Fibroblast of the conjunctiva (primary cell): ENCODE results near the gene TAF4B.
A peak's percentile ranks its signal among the peaks of the same experiment; 100 is the strongest.
"Not testable (repeated sequence)": the region's sequence is repeated elsewhere in the genome, so short reads cannot be mapped to it uniquely, and the experiment has no call there.

Experiments used
- DNase-seq: peaks from one replicate; pipeline ENCODE4 v3.0.0-alpha.2; 2010; ENCODE audit warnings: low read depth

The TAF4B gene, protein sequence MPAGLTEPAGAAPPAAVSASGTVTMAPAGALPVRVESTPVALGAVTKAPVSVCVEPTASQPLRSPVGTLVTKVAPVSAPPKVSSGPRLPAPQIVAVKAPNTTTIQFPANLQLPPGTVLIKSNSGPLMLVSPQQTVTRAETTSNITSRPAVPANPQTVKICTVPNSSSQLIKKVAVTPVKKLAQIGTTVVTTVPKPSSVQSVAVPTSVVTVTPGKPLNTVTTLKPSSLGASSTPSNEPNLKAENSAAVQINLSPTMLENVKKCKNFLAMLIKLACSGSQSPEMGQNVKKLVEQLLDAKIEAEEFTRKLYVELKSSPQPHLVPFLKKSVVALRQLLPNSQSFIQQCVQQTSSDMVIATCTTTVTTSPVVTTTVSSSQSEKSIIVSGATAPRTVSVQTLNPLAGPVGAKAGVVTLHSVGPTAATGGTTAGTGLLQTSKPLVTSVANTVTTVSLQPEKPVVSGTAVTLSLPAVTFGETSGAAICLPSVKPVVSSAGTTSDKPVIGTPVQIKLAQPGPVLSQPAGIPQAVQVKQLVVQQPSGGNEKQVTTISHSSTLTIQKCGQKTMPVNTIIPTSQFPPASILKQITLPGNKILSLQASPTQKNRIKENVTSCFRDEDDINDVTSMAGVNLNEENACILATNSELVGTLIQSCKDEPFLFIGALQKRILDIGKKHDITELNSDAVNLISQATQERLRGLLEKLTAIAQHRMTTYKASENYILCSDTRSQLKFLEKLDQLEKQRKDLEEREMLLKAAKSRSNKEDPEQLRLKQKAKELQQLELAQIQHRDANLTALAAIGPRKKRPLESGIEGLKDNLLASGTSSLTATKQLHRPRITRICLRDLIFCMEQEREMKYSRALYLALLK

DNA sequence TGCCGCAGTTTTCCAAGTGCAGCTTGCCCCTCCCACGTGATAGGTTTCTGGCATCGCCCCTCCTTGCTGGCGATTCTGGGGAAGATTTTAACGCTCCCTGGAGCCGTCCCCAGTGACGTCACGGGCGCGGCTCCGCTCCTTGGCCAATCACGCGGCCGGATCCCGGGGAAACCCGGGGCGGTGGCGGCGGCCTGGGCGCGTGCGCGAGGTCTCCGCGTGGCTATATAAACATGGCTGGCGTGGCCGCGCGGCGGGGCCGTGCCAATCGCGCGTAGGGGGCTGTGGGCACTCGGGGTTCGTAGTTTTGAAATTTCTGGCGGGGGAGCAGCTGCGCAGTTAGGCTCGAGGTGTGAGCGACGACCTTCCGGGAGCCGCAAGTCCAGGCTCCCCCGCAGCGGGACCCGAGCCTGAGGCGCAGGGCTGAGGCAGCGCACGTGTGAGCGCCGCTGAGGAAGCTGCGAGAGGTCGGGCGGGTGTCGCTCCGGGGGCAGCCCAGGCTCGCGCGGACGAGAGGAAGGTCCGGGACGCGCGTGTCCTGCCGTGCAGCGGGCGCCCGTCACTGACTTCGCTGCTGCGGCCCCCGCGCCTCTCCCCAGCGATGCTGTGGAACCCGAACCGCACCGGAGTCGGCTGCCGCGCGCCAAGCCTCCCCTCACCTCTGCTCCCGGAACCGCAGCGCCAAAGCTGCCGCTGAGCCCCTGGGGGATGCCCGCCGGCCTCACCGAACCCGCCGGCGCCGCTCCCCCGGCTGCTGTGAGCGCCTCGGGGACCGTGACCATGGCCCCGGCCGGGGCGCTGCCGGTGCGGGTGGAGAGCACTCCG, at the start of gene TAF4B:
TSS of gene TAF4B (plus strand) at position 217 of the 822 bp plus-strand sequence. CDS start at position 706, 489 bp downstream.
- peak; percentile 85 for DNase-seq

DNA sequence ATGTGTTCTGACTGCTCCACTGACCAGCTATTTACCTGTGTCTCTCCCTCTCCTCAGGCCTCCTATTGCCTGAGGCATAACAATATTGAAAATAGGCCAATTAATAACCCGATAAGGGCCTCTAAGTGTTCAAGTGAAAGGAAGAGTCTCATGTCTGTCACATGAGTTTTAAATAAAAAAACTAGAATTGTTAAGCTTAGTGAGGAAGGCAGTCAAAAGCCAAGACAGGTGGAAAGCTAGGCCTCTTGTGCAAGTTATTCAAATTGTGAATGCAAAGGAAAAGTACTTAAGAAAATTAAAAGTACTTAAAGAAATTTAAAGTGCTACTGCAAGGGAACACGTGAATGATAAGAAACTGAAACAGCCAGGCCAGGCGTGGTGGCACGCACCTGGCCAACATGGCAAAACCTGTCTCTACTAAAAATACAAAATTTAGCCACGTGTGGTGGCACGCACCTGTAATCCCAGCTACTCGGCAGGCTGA, 44.9 kb upstream of the TAF4B start:
- DNase-seq = no peak

DNA sequence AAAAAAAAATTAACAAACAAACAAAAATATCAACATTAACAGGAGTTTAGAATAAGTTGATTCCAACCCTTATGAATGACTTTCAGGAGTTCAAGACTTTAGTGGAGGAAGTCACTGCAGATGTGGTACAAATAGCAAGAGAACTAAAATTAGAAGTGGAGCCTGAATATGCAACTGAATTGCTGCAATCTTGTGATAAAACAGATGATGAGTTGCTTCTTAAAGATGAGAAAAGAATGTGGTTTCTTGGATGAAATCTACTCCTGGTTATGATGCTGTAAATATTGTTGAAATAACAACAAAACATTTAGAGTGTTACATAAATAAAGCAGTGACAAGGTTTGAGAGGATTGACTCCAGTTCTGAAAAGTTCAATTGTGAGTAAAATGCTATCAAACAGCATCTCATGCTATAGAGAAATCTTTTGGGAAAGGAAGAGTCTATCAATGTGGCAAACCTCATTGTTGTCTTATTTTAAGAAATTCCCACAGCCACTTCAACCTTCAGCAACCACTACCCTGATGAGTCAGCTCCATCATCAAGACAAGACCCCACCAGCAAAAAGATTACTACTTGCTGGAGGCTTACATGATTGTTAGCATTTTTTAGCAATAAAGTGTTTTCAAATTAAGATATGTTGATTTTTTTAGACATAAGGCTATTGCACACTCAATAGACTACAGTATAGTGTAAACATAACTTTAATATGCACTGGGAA, 42.7 kb upstream of the TAF4B start:
- no peak for DNase-seq

DNA sequence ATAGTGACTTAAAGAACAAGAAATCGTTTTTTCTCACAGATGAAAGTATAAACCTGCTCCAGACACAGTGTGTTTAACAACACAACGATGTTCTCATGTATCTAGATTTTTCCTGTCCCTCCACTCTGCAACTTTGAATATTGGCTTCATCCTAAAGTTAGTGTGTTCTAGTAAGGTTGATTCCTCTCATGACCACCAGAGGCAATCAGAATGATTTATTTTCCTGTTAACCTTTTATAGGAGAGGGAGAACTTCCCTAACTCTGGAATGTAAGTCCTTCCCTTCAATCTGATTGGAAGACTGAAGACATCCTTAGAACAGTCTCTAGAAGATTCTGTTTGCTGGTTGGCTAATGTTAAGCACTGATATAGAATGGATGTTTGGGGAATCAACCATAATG, 41.0 kb upstream of the TAF4B start:
- DNase-seq = no peak

DNA sequence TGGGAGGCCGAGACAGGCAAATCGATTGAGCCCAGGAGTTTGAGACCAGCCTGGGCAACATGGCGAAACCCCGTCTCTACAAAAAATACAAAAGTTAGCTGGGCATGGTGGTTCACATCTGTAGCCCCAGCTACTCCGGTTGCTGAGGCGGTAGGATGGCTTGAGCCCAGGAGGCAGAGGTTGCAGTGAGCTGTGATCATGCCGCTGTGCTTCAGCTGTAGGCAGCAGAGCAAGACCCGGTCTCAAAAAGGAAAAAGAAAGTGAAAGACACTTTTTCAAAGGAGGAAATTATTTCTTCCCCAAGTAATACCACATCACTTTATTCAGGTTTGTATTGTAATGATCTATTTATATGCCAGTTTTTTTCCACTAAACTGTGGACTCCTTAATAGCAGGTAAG, 35.7 kb upstream of the TAF4B start:
- no peak for DNase-seq

DNA sequence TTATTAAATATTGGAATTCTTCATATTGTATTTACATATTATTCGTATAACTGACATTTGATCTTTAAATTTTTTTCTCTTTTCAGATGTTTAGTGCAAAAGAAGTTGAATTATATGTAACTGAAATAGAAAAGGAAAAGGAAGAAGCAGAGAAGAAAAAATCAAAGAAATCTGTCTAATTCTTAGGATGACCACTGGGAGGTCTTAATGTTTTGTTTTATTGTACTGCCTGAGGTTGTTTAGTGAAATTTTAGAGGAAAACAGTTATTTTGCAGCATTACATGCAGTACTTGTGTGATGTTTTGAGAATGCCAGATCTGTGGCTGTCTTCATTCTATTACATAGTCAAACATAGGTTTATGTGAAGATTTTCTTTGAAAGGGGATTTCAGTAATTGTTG, 34.0 kb upstream of the TAF4B start:
- DNase-seq = no peak

DNA sequence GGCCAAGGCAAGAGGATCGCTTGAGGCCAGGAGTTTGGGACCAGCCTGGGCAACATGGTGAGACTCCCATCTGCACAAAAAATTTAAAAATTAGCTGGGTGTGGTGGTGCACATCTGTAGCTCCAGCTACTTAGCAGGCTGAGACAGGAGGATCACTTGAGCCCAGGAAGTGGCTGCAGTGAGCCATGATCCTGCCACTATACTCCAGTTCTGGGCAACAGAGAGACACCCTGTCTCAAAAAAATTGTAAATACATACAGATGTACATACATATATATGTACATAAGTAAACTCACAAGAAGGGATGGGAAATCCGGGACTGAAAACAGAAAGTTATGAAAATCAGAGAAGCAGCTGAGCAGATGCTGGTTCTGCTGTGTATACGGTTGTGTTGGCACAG, 29.6 kb upstream of the TAF4B start:
- no peak for DNase-seq

DNA sequence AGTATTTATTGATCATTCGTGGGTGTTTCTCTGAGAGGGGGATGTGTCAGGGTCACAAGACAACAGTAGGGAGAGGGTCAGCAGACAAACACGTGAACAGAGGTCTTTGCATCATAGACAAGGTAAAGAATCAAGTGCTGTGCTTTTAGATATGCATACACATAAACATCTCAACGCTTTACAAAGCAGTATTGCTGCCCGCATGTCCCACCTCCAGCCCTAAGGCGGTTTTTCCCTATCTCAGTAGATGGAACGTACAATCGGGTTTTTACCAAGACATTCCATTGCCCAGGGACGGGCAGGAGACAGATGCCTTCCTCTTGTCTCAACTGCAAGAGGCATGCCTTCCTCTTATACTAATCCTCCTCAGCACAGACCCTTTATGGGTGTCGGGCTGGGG, 24.2 kb upstream of the TAF4B start:
- DNase-seq = not testable (repeated sequence)

DNA sequence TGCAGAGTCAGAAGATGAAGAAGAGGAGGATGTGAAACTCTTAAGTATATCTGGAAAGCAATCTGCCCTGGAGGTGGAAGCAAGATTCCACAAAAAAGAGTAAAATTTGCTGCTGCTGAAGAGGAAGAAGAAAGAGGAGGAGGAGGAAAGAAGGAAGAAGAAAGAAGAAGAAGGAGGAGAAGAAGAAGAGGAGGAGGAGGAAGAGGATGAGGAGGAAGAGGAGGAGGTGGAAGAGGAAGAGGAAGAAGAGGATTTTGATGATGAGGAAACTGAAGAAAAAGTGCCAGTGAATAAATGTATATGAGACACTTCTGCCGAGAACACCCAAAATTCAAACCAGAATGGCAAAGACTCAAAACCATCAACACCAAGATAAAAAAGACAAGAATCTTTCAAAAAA, 20.9 kb upstream of the TAF4B start:
- no peak for DNase-seq

DNA sequence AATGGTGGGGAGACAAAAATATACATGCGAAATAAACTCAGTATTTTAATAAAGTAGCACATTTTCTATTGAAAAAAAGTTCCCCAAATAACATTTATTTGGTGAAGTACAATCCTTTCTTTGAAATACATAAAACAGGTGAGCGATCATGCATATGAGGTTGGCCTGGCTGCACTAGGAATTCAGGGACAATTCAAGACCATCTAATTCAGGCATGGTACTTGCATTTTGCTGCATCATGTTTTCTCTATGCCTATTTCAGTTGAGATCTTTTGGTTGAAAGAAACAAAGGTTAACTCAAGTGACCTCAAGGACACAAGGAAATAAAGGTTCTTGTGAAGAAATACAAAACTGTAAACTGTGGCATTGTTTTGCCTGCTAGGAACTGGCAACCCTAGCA, 19.8 kb upstream of the TAF4B start:
- no peak for DNase-seq

DNA sequence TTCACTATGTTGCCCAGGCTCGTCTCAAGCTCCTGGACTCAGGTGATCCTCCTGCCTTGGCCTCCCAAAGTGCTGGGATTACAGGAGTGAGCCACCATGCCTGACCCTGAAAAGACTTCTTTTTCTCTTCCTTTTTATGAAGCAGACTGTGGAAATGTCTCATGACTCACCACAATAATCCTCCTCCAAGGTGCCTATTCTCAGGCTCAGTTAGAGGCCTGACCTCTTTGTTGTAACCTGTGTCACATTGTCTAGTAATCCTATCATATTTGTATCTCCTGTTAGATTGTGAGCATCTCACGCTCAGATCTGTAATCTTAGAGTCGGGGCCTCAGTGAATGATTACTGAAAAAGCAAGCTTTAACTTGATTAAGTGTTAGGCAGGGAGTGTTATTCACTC, 18.3 kb upstream of the TAF4B start:
- DNase-seq = no peak

DNA sequence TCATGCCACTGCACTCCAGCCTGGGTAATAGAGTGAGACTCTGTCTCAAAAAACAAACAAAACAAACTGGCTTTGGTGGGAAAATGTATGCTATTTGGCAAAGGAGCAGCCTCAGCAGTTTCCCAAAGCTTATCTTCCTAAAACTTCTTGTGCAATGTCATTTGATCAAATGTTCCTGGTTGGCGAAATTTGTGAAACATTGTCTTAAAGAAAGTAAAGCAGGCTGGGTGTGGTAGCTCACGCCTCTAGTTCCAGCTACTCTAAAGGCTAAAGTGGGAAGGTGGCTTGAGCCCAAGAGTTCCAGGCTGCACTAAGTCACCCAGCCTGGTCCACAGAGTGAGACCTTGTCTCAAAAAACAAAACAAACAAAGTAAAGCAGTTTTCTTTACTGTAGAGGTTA, 17.3 kb upstream of the TAF4B start:
- DNase-seq = no peak

DNA sequence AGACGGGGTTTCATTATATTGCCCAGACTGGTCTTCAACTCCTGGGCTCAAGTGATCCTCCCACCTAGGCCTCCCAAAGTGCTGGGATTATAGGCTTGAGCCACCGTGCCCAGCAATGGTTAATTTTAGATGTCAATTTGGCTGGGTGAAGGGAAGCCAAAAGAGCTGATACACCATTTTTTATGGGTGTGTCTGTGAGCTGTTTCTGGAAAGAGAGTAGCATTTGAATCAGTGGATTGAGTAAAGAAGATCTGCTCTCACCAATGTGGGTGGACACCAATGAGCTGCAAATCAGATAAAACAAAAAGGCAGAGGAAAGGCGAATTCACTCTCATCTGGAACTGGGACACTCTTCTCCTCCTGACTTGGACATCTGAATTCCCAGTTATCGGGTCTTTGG, 16.1 kb upstream of the TAF4B start:
- no peak for DNase-seq

DNA sequence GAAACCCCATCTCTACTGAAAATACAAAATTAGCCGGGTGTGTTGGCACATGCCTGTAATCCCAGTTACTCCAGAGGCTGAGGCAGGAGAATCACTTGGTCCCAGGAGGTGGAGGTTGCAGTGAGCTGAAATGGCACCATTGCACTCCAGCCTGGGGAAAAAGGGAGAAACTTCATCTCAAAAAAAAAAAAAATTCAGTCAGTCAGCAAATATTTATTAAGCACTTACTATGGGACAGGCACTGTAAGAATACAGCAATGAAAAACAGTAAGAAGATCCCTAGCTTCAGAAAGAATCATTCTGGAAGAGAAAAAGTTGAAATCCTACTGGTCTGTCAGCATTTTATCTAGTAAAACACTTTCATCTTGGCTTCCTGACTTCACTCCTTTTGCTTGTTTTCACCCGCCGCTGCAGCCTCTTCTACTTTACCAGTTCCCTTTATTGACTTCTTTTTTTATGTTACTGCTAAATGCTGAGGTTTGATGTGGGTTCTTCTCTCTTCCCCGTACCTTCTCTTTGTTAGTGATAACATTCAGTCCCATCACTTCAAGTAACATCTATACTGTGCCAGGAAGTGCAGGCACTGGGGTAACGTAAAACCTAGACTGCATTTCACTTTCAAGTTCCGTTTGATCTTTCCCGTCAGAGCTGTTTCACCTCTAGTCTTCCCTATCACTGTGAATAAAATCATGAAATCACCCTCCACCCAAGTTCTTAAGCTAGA, 10.8 kb upstream of the TAF4B start:
- no peak for DNase-seq

DNA sequence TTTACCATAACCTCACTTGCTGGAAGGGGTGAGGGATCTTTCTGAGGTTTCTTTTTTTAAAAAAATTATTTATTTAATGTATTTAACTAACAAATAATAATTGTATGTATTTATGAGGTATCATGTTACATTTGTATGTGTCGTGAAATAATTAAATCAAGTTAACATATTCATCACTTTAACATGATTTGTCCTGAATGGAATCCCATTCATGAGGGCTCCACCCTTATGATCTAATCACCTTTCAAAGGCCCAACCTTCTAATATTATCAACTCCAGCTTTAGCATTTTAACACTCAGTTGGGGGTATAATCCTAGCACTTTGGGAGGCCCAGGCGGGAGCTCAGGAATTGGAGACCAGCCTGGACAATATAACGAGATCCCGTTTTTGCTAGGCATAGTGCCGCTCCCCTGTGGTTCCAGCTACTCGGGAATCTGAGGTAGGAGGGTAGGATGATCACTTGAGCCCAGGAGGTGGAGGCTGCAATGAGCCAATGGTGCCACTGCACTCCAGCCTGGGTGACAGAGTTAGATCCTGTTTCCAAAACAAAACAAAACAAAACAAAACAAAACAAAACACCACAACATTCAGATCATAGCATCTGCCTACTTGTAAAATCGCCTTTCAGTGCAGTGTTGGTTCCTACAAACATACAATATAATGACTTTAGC, 1.1 kb upstream of the TAF4B start:
- no peak for DNase-seq

DNA sequence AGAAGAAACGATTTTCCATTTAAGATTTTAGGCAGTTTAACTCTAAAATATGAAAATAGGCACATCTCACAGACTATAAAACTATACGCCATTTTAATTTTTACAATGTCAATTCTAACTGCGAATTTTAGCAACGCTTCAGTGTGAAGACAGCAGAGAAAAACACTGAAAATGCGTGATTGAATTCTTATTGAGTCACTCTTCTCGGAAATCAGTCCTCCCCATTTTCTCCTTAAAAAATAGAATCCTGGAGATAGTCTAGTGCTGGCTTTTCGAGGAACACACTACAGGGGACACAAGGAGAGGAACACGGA, 373 bp upstream of the TAF4B start:
- DNase-seq = no peak

DNA sequence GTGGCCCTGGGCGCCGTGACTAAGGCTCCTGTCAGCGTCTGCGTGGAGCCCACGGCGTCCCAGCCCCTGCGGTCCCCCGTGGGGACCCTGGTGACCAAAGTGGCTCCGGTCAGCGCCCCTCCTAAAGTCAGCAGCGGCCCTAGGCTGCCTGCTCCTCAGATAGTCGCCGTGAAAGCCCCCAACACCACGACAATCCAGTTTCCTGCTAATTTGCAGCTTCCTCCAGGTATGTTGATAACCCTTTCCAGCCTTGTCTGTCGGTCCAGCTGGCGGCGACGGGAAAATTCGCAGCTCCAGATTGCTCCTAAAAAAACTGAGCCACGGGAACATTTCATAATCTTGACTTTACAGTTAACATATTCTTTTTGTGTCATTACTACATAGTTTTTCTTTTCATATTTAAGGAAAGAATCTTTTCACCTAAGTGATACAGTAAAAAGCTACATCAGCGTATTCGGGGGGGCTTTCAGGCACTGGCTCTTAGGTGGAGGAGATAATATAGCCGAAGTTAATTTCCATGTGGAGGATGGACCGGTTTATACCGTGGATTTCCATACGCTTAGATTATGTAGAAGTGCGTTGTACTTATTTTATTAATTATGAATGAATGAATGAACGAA, 916 bp downstream of the TAF4B start:
- no peak for DNase-seq

DNA sequence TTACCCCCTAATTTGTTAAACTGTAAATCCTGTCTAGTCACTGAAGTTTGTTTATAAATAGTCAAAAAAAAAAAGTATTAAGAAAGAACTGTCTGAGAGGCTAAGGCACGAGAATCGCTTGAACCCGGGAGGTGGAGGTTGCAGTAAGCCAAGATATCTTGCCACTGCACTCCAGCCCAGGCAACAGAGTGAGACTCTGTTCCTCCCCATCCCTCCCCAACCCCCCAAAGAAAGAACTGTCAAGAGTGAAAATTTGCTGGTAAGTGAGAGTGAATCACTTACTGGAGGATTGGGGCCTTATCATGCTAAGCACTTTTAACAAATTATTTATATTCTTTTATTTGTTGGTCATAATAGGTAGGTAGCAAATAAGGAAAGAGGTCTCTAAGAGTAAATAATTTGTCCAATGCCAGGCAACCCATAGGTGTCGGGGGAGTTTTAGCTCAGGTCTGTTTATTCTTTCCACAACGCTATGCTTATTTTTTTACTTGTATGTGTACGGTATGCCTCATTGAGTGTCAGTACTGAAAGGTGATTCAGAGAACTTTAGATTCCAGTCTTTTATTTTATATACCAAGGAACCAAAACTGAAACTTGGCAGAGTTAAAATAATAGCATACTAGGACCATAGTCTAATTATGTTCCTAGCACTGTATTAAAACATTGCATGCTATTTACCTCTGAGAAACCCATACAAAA, 2.5 kb downstream of the TAF4B start:
- no peak for DNase-seq

DNA sequence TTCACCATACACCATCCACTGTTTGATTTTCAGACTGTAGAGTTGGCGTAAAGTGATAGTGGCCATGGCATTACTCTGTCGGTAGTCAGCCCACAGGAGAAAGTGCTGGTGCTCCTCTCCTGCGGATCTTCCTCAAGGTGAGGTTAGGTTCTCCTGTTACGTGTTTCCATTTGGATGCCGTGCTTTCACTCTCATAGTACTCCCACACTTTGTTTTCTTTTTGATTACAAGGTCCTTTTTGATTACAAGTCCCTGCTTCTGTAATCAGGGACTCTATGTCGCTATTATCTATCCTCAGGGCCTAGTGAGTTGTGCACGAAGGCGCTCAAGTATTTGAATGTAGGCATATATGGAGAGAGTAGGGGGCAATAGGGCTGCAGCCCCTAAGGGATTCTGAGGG, 4.3 kb downstream of the TAF4B start:
- no peak for DNase-seq

DNA sequence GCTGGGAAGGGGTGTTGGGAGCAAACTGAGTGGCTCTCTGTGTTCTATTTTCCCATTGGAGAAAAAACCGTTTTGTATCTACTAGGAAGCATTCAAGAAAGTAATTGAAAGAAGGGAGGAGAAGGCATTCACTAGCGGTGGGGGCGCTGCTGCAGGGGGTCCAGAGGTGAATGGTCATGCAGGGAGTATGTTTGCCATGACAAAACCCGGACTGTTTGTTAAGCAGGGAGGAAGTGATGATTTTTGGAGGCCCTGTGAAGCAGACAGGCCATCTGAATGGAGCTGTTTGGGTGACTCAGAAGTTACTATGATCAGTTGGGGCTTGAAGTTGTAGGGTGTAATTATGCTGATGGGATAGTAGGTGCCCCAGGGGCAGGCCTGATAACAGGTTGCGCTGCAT, 7.0 kb downstream of the TAF4B start:
- DNase-seq = no peak
